SKM-1 (cell line): Measurements from ENCODE around the gene GOLGA8S.
"Not testable (repeated sequence)": the region's sequence is repeated elsewhere in the genome, so short reads cannot be mapped to it uniquely, and the experiment has no call there.

Experiments used
- DNase-seq: peaks from one replicate; lab custom pipeline; 2025; ENCODE audit not compliant: unreplicated experiment; lab: John Stamatoyannopoulos, UW

The GOLGA8S gene

GRCh38 chr15:23397779-23398178 is 43.2 kb downstream of the GOLGA8S start:
- no peak for DNase-seq

- DNase-seq, result not testable (repeated sequence)
Measured at GRCh38 chr15:23398357-23398756, 43.8 kb downstream of the GOLGA8S start.

- not testable (repeated sequence) for DNase-seq
Measured at GRCh38 chr15:23399207-23399606, 44.7 kb downstream of the GOLGA8S start.

- no peak for DNase-seq
Measured at GRCh38 chr15:23401627-23402026, 47.1 kb downstream of the GOLGA8S start.

GRCh38 chr15:23402140-23402539 is 47.6 kb downstream of the GOLGA8S start:
- DNase-seq, result no peak

GRCh38 chr15:23402544-23402943 is 48.0 kb downstream of the GOLGA8S start:
- no peak for DNase-seq

GRCh38 chr15:23403550-23403949 is 49.0 kb downstream of the GOLGA8S start:
- DNase-seq, result no peak

- DNase-seq, result no peak
Measured at GRCh38 chr15:23411841-23412240, 57.3 kb downstream of the GOLGA8S start.

- not testable (repeated sequence) for DNase-seq
Measured at GRCh38 chr15:23412881-23413600, 58.5 kb downstream of the GOLGA8S start.
